K562 treated with DMSO at 1 percent for 4 hours (cell line): ENCODE measurements around the gene GOSR1. TPM values are rescaled to one million over a fixed set of nuclear protein-coding genes. Genes with fewer than 3 reads are reported as not detected.

Experiments used
- total RNA-seq: library from RNA; unstranded; fragments of 300-600 nt; gene quantifications from 2 replicates; pipeline ENCODE4 v1.2.3, GENCODE V29; 2022; ENCODE audit not compliant: insufficient read depth

The GOSR1 gene
- 13.7 and 16.0 TPM in 2 replicates for total RNA-seq

DNA sequence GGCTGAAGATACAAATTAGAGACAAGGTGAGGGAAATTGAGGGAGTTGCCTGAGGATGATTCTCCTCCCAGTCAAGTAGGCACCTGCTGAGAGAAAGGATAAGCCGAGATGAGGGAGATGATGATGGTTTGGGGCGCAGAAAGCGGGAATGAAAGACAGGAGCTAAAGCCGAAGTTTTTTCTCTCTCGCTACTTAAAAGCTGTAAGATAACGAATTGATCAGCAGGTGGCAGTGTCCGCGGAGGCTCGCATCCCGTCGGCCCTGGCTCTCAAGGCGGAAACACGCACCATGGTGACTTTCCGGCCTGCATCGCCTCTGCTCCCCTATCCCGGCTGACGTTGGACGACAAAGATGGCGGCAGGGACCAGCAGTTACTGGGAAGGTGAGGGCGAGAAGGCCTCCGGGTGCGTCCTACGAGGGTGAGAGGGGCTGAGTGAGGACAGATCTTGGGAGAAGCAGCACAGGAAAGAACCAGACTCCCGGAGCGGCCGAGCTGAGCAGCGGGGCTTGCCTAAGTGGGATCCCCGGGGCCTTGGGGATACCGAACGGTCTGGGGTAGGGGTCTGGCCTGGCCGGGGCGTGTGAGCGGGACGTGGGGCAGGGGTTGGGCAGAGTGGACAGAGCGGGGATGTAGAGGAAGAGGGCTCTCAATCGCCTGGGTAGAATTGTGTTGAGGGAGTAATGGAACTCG lies at the start of gene GOSR1:
TSS of gene GOSR1 (plus strand) at position 326 of the 691 bp plus-strand sequence. CDS start at position 352, 26 bp downstream.

Other genes with a start within 250 kb of the GOSR1 start
- 0.73 TPM in 1 of 2 replicates, not detected in the other for gene SLC6A4, start 241.7 kb upstream of the GOSR1 start, total RNA-seq
- 58.4 and 61.5 TPM in 2 replicates for gene BLMH, start 185.5 kb upstream of the GOSR1 start, total RNA-seq
- gene TMIGD1, start 143.4 kb upstream of the GOSR1 start, total RNA-seq: not detected in 2 replicates
- gene CPD, start 98.5 kb upstream of the GOSR1 start, total RNA-seq: 20.0 and 21.7 TPM in 2 replicates